ENCODE measurements around the gene NHEJ1.

The NHEJ1 gene

DNA sequence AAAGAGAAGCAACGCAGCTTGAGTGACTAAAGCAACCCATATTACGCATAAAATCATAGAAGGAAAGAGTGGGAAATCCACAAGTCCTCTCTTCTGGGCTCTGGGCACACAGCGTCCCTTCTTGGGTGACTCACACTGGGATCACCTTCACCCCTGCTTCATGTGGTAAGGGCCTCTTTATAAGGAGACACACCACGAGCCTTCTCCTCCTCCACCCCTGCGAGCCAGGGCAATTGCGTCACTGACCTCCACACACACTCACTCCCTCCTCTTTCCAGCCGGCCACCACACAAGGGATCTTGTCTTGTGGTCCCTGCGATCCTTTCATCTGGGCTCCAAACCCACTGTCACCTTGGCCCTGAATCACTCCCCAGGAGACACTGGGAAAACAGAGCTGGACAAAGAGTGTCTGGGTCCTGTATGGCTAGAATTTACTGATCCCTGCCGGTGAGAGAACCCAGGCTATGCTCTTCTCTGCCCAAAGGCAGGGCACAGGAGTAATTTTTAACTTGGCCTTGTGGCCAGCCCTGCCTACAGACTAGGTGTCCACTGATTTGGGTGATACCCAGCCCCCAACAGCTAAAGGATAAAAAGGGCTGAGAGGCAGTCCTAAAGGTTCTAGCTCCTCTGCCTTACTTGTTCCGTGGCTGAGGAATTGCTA lies 35.3 kb downstream of the NHEJ1 start:
- CTCF ChIA-PET = interaction anchor here (0.6 to 26.2 kb wide), 9 partner anchors 8 to 130 kb away, joined by 3 to 709 read pairs (median 5); partner anchors contain the start of gene IHH
- no peak for DNase-seq (ENCODE audit: low read depth, low spot score)
- no peak overlapping the region for H3K4me3 ChIP-seq (ENCODE audit: low read depth, low read length)
- POLR2A ChIA-PET = no interaction called here
- TF ChIP-seq, protein P1, sequence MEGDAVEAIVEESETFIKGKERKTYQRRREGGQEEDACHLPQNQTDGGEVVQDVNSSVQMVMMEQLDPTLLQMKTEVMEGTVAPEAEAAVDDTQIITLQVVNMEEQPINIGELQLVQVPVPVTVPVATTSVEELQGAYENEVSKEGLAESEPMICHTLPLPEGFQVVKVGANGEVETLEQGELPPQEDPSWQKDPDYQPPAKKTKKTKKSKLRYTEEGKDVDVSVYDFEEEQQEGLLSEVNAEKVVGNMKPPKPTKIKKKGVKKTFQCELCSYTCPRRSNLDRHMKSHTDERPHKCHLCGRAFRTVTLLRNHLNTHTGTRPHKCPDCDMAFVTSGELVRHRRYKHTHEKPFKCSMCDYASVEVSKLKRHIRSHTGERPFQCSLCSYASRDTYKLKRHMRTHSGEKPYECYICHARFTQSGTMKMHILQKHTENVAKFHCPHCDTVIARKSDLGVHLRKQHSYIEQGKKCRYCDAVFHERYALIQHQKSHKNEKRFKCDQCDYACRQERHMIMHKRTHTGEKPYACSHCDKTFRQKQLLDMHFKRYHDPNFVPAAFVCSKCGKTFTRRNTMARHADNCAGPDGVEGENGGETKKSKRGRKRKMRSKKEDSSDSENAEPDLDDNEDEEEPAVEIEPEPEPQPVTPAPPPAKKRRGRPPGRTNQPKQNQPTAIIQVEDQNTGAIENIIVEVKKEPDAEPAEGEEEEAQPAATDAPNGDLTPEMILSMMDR (IDR thresholded peaks at IDR 0.05; ENCODE audit: insufficient read depth, low read length, missing control alignments) = no peak

DNA sequence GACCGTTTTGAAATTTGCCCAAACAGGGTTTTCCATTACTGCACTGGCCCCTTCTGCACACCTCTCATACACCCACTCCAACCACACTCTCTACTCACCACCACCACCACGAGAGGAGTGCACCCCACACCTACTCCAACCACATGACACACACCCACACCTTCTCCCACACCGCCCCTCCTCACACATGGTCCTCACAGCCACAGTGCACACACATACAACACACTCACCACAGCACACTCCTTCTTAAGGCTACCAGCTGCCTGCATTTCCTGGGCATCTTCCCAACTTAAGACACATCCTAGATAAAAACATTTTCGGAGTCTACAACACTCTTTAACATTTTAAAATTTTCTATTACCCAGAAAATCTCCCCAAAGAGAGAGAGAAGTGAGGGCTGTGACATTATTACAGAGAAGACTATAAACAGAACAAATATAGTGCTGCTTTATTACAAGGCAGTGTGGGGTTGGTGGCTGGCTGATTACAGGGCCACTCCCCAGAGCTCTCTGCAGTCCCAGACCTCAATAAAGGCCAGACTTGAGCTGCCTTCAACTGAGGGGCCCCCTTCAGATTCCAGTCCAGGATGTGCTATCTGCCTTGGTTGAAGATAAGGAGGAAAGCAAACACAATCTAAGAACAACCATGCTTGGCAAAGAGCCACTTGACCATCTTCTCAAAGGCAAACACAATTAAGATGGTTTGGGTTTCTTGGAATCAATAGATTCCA lies 36.1 kb downstream of the NHEJ1 start:
- POLR2A ChIA-PET = no interaction called here
- no peak for DNase-seq (ENCODE audit: low read depth, low spot score)
- CTCF ChIA-PET = interaction anchor here (1.0 to 26.2 kb wide), 8 partner anchors 12 to 130 kb away, joined by 3 to 709 read pairs (median 7); partner anchors contain the start of gene IHH

DNA sequence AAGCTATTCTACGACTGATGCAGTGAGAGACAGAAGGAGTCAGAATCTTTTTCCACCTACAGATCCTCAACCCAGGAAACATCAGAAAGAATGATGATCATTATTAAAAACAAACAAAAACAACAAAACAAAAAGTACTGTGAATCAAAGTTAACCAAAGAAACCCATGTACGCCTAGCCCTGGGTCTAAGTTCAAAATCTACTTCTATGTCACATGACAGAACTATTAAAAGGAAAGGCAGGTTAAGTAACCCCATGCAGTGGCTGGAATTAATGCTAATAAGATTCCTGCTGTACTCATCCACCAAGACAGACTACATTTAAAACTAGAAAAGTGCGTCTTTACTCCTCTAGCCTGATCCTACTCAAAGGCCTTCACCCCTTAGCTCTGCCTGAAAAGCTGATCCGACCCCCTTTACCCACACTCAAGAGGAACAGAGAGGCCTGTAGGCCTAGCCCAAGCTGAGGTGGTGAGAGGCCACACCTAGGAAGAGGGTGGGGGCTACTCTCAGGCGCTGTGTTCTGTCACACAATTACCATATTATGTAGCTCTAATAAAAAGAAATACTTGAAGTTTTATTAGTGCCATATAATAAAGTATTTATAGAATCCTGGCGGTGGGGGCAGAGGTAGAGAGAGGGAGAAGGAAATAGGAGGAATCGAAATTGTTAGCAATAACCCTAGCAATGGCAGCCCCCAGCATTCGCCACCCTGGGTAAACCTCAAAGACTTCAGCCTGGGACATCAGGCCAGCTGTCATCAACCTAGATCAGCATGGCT lies 37.1 kb downstream of the NHEJ1 start:
- no peak overlapping the region for H3K4me3 ChIP-seq (ENCODE audit: low read depth, low read length)
- CTCF ChIA-PET = interaction anchor here (1.0 to 26.2 kb wide), 13 partner anchors 8 to 248 kb away, joined by 3 to 709 read pairs (median 5); partner anchors contain the start of genes CFAP65 and IHH
- no peak for DNase-seq (ENCODE audit: low read depth, low spot score)
- TF ChIP-seq, protein P1 (IDR thresholded peaks at IDR 0.05; ENCODE audit: insufficient read depth, low read length, missing control alignments) = no peak
- POLR2A ChIA-PET = no interaction called here

More for the DNA sequence above, 36.1 kb downstream of the NHEJ1 start:
- no peak overlapping the region for H3K4me3 ChIP-seq (ENCODE audit: low read depth, low read length)
- TF ChIP-seq, protein P1 (IDR thresholded peaks at IDR 0.05; ENCODE audit: insufficient read depth, low read length, missing control alignments) = no peak

DNA sequence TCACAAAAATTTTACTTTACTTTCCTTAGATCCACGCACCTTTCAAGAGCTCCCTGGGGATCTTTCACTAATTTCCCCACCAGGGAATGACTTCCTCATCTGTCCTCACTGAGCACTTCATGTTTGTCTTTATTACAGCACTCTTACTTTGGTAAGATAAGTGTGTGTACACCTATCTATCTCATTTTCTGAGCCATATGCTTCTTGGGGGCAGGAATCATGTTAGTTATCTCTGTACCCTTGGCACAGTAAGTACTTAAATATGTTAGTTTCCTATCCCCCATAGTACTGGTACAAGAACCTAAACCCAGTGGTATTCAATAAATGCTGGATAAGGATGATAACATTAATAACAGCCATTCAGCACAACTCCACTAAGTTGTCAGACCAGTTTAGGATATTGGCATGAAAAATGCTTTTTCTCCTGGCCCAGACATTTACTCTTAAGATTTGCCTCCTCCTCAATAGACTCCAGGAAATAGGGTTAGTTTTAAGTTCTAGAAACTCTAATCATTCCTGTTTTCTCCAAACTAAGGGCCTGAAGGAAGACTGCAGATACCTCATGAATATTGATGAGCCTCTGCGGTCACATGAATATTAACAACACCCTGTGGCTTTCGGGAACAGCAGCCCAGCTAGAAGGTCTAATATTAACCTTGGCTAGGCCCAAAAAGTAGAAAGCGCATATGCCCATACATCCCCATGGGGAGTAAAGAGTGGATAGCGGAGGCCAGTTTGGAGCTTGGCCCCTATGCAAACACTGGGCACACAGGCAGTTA lies 38.2 kb downstream of the NHEJ1 start:
- H3K4me3 ChIP-seq (ENCODE audit: low read depth, low read length) = no peak overlapping the region
- TF ChIP-seq, protein P1 (IDR thresholded peaks at IDR 0.05; ENCODE audit: insufficient read depth, low read length, missing control alignments) = no peak
- ChIA-PET POLR2A (no interaction called here), CTCF (interaction anchor here (0.6 to 26.2 kb wide), 23 partner anchors 8 to 950 kb away, joined by 3 to 709 read pairs (median 7); partner anchors contain the start of genes CFAP65, IHH and NHEJ1)
- no peak for DNase-seq (ENCODE audit: low read depth, low spot score)

DNA sequence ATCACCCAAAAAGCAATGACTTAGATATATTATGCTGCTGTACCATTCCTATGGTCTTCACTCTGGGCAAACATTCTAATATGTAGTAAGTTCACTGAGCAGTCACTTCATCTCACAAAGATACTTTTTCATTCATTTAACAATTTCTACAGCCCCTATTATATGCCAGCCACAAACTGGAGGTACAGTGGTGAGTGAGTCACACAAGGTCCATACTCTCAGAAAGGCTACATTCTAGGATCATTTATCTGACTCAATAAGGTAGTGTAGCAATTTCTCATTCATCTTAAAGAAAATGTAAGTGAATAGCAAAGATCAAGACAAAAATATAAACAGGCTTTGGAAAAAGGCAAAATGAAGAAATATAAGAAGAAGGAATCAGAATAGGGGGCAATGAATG lies 40.5 kb downstream of the NHEJ1 start:
- TF ChIP-seq, protein P1 (IDR thresholded peaks at IDR 0.05; ENCODE audit: insufficient read depth, low read length, missing control alignments) = no peak
- CTCF ChIA-PET = interaction anchor here (0.8 to 26.2 kb wide), 35 partner anchors 9 to 270 kb away, joined by 3 to 709 read pairs (median 11); partner anchors contain the start of genes CFAP65 and IHH
- H3K4me3 ChIP-seq (ENCODE audit: low read depth, low read length) = no peak overlapping the region
- no peak for DNase-seq (ENCODE audit: low read depth, low spot score)
- POLR2A ChIA-PET = no interaction called here
